Measurements from ENCODE around the gene NPR2. TPM values are rescaled to one million over a fixed set of nuclear protein-coding genes. Genes with fewer than 3 reads are reported as not detected.

The NPR2 gene
- total RNA-seq, 1 experiment from 2014 or later: 18.8 TPM

DNA sequence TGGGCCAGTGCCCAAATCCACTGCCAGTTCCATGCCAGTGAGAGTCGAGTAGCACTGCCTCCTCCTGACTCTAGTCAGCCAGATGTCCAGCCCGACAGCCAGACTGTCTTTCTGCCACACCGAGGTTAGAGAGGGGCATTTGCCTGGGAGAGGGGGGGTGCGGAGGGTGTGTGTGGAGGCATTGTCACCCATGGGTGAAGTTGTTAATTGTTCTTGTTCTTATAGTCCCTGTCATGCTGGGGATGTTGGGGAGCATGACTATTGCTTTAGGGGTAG lies 41.2 kb upstream of the NPR2 start:
- H3K4me3 ChIP-seq (replicated peaks in 1 of 2; ENCODE audit: low read depth in 1 of 2, low read length in 2 of 2): peak overlapping the region; percentile 89 to 92
- peaks cover 21 to 25% of the 10 kb centered on the region in 2 experiments for H3K4me1 ChIP-seq (ENCODE audit: control insufficient read depth in 1 of 2, insufficient read depth in 2 of 2, low read length in 2 of 2)
- H3K79me2 ChIP-seq (ENCODE audit: insufficient read depth, low read length): peaks cover 50% of the 10 kb centered on the region
- TF ChIP-seq FOSL1 (IDR thresholded peaks at IDR 0.05; ENCODE audit: low read depth) (no peak), POLR2AphosphoS5 (IDR thresholded peaks at IDR 0.05; ENCODE audit: low read depth, low read length) (no peak), ELF1 (IDR thresholded peaks at IDR 0.05; ENCODE audit: borderline replicate concordance, low read depth) (no peak), YY1 (IDR thresholded peaks at IDR 0.05; ENCODE audit: extremely low read depth, insufficient replicate concordance, low read depth, low read length) (no peak), ZFX (IDR thresholded peaks at IDR 0.05) (no peak), SIN3A (IDR thresholded peaks at IDR 0.05; ENCODE audit: low read depth) (no peak), SP1 (IDR thresholded peaks at IDR 0.05; ENCODE audit: low read depth) (no peak), RAD21 (IDR thresholded peaks at IDR 0.05; ENCODE audit: low read depth) (no peak), TCF7L2 (IDR thresholded peaks at IDR 0.05; ENCODE audit: borderline replicate concordance, extremely low read depth, insufficient read depth, insufficient read length) (no peak)
- TF ChIP-seq, protein P1, sequence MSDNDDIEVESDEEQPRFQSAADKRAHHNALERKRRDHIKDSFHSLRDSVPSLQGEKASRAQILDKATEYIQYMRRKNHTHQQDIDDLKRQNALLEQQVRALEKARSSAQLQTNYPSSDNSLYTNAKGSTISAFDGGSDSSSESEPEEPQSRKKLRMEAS (IDR thresholded peaks at IDR 0.05): no peak
- TF ChIP-seq, protein P2, sequence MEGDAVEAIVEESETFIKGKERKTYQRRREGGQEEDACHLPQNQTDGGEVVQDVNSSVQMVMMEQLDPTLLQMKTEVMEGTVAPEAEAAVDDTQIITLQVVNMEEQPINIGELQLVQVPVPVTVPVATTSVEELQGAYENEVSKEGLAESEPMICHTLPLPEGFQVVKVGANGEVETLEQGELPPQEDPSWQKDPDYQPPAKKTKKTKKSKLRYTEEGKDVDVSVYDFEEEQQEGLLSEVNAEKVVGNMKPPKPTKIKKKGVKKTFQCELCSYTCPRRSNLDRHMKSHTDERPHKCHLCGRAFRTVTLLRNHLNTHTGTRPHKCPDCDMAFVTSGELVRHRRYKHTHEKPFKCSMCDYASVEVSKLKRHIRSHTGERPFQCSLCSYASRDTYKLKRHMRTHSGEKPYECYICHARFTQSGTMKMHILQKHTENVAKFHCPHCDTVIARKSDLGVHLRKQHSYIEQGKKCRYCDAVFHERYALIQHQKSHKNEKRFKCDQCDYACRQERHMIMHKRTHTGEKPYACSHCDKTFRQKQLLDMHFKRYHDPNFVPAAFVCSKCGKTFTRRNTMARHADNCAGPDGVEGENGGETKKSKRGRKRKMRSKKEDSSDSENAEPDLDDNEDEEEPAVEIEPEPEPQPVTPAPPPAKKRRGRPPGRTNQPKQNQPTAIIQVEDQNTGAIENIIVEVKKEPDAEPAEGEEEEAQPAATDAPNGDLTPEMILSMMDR (IDR thresholded peaks at IDR 0.05 in 2 of 3, conservative IDR thresholded peaks at IDR 0.05 in 1 of 3; ENCODE audit: borderline replicate concordance in 1 of 3, insufficient read depth in 1 of 3, low read depth in 2 of 3, low read length in 2 of 3): no peak
- TF ChIP-seq, protein P3, sequence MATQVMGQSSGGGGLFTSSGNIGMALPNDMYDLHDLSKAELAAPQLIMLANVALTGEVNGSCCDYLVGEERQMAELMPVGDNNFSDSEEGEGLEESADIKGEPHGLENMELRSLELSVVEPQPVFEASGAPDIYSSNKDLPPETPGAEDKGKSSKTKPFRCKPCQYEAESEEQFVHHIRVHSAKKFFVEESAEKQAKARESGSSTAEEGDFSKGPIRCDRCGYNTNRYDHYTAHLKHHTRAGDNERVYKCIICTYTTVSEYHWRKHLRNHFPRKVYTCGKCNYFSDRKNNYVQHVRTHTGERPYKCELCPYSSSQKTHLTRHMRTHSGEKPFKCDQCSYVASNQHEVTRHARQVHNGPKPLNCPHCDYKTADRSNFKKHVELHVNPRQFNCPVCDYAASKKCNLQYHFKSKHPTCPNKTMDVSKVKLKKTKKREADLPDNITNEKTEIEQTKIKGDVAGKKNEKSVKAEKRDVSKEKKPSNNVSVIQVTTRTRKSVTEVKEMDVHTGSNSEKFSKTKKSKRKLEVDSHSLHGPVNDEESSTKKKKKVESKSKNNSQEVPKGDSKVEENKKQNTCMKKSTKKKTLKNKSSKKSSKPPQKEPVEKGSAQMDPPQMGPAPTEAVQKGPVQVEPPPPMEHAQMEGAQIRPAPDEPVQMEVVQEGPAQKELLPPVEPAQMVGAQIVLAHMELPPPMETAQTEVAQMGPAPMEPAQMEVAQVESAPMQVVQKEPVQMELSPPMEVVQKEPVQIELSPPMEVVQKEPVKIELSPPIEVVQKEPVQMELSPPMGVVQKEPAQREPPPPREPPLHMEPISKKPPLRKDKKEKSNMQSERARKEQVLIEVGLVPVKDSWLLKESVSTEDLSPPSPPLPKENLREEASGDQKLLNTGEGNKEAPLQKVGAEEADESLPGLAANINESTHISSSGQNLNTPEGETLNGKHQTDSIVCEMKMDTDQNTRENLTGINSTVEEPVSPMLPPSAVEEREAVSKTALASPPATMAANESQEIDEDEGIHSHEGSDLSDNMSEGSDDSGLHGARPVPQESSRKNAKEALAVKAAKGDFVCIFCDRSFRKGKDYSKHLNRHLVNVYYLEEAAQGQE (IDR thresholded peaks at IDR 0.05; ENCODE audit: low read depth): no peak
- H2AFZ ChIP-seq (ENCODE audit: low read depth, low read length, poor library complexity, severe bottlenecking): no peak overlapping the region
- intact Hi-C loops (cut with micrococcal nuclease): loop anchor here (2.0 kb wide), 1 partner anchor 63 kb away; the partner anchor contains the start of gene SPAG8
- H3K36me3 ChIP-seq (ENCODE audit: control insufficient read depth in 1 of 2, insufficient read depth in 2 of 2, low read length in 2 of 2): peaks cover 23 to 27% of the 10 kb centered on the region in 2 experiments; a peak in 3 of 4 replicates
- DNase-seq (ENCODE audit: low read depth, low spot score) (no peak), ATAC-seq (no peak)
- H3K4me2 ChIP-seq (ENCODE audit: low read length): peak overlapping the region; percentile 96
- RAD21 ChIA-PET (ENCODE audit: low non-redundant PET in 1 of 2, low total read pairs in 2 of 2, uncharacterized antibody in 2 of 2, unreplicated experiment in 2 of 2): no interaction called here
- CTCF ChIA-PET: interaction anchor here (1.0 to 2.7 kb wide), 2 partner anchors 14 to 18 kb away, joined by 3 to 15 read pairs; partner anchors contain the start of genes CREB3 and TLN1
- peak overlapping the region; percentile 88 for H3K9ac ChIP-seq (ENCODE audit: low read length)
- H3K9me2 ChIP-seq (ENCODE audit: insufficient read depth): no peaks in the 10 kb centered on the region
- H4K20me1 ChIP-seq (ENCODE audit: insufficient read depth): peaks cover 7% of the 10 kb centered on the region; the same call in 1 of the 2 replicates
- peak overlapping the region; percentile 98 for H3K27ac ChIP-seq (ENCODE audit: low read depth, low read length)
- no TSS peak for BruUV-seq (replicated peaks)
- no peaks in the 10 kb centered on the region for H3K9me3 ChIP-seq (ENCODE audit: control insufficient read depth in 1 of 2, insufficient read depth in 1 of 2, low read depth in 1 of 2, low read length in 2 of 2)
- no peaks in the 10 kb centered on the region for H3K27me3 ChIP-seq (ENCODE audit: insufficient read depth, low read length)
- POLR2A ChIA-PET: interaction anchor here (1.7 to 2.5 kb wide), 2 partner anchors 8 to 18 kb away, joined by 5 to 23 read pairs; partner anchors contain the start of genes CREB3 and TLN1
